ENCODE data around the gene GALNT14.
A peak's percentile ranks its signal among the peaks of the same experiment; 100 is the strongest.

Gene GALNT14

DNA sequence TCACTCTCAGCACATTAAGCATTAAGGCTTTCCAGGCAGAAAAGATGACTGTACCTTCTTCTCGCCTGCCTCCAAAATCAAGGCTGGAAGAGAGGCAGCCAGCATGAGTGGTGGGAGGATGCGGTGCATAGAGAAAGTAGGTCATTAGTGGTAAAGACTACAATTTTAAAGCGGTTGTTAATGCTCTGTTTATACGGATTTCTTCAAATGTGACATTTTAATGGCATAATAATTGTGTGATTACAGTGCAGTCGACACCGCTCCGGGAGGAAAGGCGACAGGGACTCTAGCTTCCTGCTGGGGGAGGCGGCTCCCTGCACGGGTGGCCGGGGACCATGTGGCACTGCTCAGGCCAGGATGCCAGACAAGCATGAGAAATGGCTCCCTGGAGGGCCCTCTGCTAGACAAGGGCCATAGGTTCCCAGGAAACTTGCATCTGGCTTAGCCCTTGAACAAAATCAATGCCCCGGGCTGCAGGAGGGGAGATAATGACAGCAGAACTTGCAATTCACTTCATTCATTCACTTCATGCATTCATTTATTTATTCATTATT, 129.6 kb downstream of the GALNT14 start:
- no peak for DNase-seq (ENCODE audit: low spot score)

GRCh38 chr2:31004257-31004656, 134.0 kb downstream of the GALNT14 start:
- DNase-seq (ENCODE audit: low spot score), result no peak

GRCh38 chr2:31003749-31004148, 134.5 kb downstream of the GALNT14 start:
- DNase-seq (ENCODE audit: low spot score), result peak; percentile 14

DNA sequence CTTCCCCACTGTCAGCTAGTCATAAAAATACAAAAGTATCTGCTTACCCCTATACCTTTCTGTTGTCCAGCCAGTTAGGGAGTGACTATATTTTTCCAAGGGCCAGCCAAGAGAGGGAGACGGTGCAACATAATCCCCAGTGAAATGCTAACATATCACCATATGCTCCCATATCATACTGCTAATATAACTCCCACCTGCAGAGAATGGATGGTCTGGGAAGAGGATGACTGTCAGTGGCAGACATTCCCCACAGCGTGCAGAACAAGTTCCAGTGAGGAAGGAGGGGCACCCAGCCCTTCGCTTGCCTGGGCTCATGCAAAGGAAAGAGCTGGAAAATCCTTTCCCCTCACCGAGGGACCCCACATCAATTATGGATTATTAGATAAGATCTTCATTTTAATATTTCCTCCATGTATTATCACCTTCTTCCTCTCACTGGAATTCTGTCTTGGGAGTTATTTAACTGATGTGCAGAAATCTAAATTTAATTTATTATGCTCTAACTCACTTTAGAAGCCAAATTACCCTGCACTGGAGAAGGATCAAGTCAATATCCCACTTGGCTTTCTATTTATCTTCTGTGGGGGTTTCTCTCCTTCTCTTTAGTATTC, 135.6 kb downstream of the GALNT14 start:
- DNase-seq (ENCODE audit: low spot score), result no peak

DNA sequence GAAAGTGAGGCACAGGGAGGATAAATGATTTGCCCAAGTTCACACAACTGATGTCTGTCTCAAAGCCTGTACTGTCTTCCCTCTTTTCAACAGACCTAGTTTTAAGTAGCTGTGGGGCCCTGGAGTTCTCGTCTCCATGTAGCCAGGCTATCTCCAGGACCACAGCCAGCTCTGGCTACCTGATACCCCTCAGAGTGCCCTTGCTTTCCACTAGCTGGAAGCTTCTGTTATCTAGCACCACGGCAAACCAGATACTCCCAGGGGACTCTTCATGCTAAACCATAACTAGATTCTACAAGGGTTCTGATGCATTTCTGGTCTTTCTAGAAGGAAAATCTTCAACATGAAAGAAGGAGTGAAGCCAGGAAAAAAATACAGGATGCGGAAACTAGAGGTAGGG, 137.3 kb downstream of the GALNT14 start:
- no peak for DNase-seq (ENCODE audit: low spot score)

- DNase-seq (ENCODE audit: low spot score), result no peak
Measured at GRCh38 chr2:30998672-30999071, 139.6 kb downstream of the GALNT14 start.

DNA sequence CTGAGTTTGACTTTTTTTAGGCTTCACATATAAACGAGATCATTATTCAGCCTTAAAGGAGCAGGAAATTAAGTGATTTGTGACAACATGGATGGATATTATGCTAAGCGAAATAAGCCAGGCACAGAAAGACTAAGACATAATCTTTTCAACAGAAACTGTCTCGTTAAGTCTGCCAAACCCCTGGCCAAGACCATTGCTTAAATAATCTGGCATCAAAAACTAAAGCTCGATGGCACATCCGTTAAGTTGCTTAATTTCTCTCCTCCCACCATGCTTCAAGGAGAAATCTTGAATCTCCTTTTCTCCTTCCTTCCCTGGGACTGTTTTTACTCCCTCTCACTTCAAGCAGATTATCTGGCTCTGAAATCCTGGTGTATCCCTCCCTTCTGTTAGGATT, 140.3 kb downstream of the GALNT14 start:
- no peak for DNase-seq (ENCODE audit: low spot score)

- DNase-seq (ENCODE audit: low spot score), result no peak
Measured at GRCh38 chr2:30994227-30995056, 143.8 kb downstream of the GALNT14 start.

DNA sequence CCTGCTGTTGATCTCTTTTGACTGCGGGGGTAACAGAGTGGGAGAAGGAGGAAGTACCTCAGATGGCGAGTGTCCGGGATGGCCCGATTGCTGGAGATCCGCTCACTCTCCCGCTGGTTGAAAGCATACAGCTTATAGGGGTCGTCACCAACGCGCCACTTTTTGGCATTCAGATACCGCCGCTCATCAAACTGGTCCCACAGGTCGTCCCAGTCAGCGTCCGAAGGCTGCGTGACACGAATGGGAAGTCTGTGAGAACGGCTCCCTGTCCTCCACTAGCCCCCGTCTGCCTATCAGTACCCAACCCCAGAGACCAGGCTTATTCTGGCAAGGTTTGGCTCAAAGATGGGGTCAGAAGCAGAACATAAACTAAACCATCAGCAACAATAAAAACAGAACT, 145.5 kb downstream of the GALNT14 start:
- no peak for DNase-seq (ENCODE audit: low spot score)

DNA sequence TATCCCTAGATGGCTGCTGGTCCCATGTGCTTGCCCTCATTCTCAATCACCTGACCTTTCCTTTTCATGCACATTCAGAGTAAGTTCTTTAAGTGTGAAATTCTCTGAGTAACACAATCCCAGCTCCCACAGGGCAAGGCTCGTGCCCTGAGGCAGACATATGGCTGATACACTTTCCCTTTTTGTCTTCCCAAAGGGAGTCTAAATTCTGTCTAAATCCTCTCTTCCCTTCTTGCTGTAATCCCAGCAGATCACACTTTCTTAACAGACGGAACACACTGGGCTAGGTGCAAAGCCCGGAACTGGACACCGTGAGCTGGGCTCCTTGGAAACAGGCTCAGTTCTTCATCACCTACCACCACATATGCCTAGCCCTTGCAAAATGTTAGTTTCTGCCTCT, 147.6 kb downstream of the GALNT14 start:
- no peak for DNase-seq (ENCODE audit: low spot score)

- DNase-seq (ENCODE audit: low spot score), result no peak
Measured at GRCh38 chr2:30990176-30990575, 148.1 kb downstream of the GALNT14 start.

GRCh38 chr2:30989746-30990145, 148.5 kb downstream of the GALNT14 start:
- no peak for DNase-seq (ENCODE audit: low spot score)

DNA sequence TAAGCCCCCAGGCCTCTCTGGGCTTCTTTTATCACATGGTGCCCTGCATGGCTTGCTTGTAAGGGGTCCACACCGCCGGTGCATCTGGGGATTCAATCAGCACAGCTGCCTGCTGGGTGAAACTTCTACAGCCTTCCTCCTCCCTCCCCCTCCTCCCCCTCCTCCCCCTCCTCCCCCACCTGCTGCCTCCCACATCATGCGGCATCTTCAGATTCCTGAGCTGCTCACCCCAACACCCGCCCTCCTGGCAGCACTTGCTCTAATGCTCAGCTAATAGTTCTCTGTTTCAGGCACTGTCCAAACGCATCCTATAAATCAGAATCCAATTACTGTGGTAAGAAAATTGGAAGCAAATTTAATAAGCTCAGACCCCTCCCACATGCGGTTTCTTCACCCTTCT, 150.7 kb downstream of the GALNT14 start:
- no peak for DNase-seq (ENCODE audit: low spot score)

DNA sequence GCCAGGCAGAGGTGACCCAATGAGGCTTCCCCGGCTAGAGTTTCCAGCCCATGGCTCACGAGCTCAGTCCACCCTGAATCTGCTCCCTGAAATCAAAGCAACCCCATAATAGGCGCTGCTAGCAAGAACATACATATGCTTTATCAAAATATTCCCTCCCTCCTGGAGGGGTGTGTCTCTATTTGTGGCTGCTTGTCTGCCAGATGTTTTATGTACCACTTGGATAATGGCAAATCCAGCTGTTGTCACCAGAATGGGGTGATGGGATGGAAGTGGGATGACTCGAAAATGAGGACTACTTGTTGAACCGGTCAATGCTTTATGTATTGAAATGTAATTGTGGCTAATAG, 152.0 kb downstream of the GALNT14 start:
- DNase-seq (ENCODE audit: low spot score), result no peak

- DNase-seq (ENCODE audit: low spot score), result no peak
Measured at GRCh38 chr2:30985493-30986230, 152.6 kb downstream of the GALNT14 start.

GRCh38 chr2:30984148-30984547, 154.1 kb downstream of the GALNT14 start:
- no peak for DNase-seq (ENCODE audit: low spot score)

- DNase-seq (ENCODE audit: low spot score), result no peak
Measured at GRCh38 chr2:30981510-30981909, 156.7 kb downstream of the GALNT14 start.

- no peak for DNase-seq (ENCODE audit: low spot score)
Measured at GRCh38 chr2:30981096-30981495, 157.1 kb downstream of the GALNT14 start.

DNA sequence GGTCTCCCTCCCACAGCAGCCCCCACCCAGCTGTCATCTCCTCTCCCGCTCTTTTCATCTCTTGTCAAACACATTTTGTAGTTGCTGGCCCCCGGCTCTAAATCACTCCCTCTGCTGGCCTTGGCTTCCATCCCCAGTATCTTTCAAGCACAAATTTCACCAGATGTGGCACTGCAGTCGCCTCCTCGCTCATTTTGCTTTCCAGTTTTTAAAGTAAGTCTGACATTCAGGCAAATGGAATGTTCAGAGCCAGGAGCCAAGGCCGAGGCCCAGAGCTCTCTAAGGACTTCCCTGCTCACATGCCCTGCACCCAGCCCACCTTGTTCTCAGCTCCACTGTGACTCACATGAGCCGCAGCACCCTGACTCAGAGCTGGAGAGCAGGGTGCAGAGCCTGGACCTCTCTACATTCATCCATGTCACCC, 158.4 kb downstream of the GALNT14 start:
- no peak for DNase-seq (ENCODE audit: low spot score)

DNA sequence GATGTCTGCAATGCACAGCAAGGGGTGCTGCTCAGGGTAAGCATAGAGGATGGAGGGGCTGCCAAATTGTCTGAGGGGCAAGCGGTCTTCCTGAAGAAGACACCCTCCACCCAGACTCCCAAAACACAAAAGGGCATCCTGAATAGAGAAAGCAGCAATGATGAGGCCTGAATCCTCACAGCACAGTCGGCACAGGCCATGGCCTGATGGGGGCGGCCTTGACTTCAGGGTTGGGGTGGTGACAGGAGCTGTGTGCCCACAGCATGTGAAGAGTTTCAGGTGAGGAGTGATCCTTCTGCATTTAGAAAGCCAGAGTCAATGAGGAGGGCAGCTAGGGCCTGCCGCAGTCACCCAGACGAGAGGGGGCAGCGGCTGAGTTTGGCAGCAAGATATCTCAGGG, 159.4 kb downstream of the GALNT14 start:
- DNase-seq (ENCODE audit: low spot score), result no peak

DNA sequence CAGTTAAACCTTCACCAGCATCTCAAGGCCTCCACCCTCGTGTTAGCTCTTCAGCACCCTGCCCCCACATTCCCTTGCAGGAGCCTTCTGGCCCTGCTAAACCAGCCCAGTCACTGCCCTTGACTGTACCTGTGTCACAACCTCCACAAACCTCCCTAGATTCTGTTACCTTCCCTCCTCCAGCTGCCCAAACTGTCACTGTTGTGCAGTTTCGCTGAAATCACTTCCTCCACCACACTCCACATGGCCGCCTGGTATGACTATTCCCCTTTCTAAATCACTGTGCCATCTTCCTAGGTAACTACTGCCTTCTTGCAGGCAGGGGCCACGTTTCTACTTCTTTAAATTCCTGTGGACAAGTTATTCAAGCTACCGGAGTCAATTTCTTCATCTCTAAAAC, 160.2 kb downstream of the GALNT14 start:
- no peak for DNase-seq (ENCODE audit: low spot score)

DNA sequence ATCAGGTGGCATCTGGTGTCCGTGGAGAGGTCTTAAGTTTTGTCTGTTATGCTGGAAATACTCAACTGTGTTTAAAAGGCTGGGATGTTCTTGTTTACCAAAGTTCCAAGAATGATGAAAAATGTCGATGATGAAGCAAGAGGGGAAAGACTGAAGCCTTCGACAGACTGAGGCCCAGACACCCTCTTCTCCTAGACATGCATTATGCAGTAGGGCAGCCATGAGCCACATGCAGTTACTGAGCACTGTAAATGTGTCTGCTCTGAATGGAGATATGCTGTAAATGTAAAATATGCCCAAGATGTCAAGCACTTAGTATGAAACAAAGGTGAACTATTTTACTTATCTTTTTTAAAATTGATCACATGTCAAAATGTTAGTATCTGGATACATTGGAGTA, 163.1 kb downstream of the GALNT14 start:
- no peak for DNase-seq (ENCODE audit: low spot score)

DNA sequence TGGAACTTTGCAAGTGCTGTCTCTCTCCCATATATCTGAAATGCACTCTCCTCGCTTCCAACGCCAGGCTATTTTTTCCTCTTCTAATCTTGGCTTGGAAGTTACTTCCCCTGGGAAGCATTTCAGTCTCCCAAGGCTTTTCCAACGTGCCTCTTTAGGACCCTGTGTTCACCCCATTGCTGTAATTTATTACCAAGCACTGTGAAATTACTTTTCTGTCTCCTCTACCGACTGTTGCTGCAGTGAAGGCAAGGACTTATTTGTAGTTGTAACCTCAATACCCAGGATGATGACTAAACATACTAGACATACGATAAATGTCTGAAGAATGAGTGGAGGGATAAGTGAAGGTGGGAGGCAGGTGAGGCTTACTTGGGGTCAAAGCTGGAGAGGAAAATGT, 163.7 kb downstream of the GALNT14 start:
- no peak for DNase-seq (ENCODE audit: low spot score)
